Dermis microvascular lymphatic vessel endothelial cell (primary cell): ENCODE data around the gene NOC4L. TPM values are rescaled to one million over a fixed set of nuclear protein-coding genes. Genes with fewer than 3 reads are reported as not detected.

Experiments
- DNase-seq, 2 donors: peaks; one replicate each; pipeline versions ENCODE4 v3.0.0 to v3.0.0-alpha.2; 2010; ENCODE audit warnings: low read depth in 2 of 2
- total RNA-seq: library from RNA; depleted of rRNA; stranded (reverse); fragments of >200 nt; gene quantifications from 2 replicates; pipeline ENCODE4 v1.2.1, GENCODE V29; 2014

NOC4L gene
- total RNA-seq, 1 donor from 2014 or later = 12.3 TPM

DNA sequence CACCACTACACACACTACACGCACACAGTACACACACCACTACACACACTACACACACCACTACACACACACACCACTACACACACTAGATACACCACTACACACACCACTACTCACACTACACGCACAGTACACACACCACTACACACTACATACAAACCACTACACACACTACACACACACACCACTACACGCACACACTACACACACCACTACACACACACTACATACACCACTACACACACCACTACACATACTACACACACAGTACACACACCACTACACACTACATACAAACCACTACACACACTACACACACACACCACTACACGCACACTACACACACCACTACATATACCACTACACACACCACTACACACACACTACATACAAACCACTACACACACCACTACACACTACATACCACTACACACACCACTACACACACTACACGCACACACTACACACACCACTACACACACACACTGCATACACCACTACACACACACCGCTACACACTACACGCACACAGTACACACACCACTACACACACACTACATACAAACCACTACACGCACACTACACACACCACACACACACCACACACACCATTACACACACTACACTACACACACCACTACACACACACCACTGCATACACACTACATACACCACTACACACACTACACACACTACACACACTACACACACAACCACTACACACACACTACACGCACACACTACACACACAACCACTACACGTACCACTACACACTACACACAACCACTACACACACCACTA, 11.7 kb downstream of the NOC4L start:
- no peak for DNase-seq

DNA sequence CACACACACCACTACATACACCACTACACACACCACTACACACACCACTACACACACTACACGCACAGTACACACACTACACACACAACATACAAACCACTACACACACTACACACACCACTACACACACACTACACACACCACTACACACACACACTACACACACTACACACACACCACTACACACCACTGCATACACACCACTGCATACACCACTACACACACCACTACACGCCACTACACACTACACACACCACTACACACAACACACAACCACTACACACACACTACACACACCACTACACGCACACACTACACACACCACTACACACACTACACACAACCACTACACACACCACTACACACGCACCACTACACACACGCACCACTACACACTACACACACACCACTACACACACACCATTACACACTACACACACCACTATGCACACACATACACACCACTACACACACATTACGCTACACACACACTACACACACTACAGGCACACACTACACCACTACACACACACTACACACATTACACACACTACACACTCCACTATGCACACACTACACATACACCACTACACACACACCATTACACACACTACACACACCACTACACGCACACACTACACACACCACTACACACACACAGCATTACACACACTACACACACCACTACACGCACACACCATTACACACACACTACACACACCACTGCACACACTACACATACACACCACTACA, 12.5 kb downstream of the NOC4L start:
- DNase-seq = no peak

DNA sequence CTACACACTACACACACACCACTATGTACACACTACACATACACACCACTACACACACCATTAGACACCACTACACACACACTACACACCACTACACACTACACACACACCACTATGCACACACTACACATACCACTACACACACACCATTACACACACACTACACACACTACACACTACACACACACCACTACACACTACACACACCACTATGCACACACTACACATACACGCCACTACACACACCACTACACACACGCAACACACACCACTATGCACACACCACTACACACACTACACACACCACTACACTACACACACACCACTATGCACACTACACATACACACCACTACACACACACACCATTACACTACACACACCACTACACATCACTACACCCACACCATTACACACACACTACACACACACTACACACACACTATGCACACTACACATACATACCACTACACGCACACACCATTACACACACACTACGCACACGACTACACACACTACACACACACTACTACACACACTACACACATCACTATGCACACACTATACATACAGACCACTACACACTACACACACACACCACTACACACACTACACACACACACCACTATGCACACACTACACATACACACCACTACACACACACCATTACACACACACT, 13.6 kb downstream of the NOC4L start:
- DNase-seq = no peak

DNA sequence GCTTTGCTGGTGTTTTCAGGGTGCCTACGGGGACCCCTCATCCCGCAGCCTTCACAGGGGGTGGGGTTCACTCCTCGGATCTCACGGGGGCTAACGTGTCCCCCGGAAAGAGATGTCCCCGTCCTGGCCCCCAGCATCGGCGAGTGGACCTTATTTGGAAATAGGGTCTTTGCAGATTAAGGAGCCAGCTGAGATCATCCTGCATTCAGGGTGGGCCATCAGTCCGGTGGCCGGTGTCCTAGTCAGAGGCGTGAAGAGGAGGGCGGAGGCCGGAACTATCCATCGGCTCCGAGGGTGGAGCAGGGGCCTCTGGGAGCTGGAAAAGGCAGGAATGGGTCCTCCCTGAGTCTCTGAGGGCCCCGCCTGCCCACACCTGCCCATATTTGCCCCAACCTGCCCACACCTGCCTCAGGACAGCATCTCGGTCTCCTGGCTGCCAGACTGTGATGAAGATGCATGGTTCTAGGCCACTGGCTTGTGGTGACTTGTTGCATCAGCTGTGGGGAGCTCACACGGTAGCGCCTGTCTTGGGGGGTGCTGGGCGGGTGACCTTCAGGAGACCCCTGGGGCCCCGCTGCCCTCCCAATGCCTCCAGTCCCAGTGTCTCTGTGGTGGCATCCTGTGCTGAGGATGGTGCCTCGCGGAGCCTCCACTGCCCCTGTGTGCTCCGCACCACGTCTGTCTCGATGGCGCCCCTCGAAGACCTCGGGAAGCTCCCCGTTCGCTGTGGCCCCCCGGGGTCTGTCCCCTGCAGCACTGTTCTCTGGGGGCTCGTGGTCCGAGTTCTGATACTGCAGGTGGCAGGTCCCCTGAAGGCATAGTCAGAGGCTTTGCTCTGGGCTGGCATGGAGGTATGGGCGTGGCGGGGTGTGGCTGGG, 14.7 kb downstream of the NOC4L start:
- DNase-seq = no peak

DNA sequence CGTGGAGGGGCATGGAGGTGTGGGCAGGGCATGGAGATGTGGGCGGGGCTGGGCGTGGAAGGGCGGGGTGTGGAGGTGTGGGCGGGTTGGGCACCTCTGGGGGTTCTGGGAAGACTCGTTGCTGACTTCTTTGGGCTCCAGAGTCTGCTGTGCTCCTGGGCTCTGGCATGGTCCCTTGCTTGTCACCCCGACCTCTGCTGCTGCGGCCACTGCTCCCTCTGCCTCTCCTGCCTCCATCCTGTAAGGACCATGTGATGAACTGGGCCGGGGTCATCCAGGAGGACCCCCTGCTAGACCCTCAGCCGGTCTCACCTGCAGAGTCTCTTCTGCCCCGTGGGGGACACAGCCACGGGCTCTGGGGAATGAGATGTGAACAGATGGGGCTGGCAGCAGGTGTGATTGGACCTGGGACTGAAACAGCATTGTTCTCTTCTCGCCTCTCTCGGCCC, 15.3 kb downstream of the NOC4L start:
- no peak for DNase-seq

DNA sequence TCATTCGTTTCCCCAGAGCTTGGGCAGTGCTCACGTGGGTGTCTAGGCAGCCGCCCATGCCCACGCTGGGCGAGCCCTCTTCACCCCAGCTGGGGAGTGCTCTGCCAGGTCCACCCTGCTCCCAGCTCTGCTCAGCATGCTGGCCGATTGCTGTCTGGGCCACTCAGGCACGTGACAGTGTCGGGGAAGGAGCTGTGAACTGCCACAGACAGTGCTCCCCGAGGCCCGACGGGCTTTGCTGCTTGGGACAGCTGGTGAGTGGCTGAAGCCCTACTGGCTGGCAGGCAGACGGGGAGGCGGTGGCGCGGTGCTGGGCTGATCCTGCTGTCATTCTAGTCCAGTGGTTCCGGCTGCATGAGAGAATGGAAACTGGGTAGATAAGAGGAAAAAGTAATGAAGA, 15.8 kb downstream of the NOC4L start:
- DNase-seq = no peak

DNA sequence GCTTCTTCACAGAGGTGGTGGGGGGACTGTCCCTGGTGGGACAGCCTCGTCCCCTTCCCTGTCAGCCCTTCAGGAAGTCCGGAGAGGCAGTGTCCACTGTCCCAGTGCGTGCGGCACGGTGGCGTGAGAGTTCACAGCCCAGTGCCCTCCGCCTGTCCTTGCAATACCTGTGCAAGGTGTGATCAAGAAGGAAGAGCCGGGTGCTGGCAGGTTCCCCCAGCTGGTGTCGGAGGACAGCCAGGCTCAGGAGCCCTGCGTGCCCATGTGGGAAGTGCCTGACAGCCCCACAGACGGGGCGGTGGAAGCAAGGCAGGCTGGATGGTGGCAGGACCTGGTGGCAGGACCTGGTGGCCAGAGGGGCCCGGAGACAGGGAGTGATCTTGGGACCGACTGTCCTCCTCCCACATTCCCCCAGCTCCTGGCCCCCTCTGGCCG, 16.4 kb downstream of the NOC4L start:
- DNase-seq = no peak

DNA sequence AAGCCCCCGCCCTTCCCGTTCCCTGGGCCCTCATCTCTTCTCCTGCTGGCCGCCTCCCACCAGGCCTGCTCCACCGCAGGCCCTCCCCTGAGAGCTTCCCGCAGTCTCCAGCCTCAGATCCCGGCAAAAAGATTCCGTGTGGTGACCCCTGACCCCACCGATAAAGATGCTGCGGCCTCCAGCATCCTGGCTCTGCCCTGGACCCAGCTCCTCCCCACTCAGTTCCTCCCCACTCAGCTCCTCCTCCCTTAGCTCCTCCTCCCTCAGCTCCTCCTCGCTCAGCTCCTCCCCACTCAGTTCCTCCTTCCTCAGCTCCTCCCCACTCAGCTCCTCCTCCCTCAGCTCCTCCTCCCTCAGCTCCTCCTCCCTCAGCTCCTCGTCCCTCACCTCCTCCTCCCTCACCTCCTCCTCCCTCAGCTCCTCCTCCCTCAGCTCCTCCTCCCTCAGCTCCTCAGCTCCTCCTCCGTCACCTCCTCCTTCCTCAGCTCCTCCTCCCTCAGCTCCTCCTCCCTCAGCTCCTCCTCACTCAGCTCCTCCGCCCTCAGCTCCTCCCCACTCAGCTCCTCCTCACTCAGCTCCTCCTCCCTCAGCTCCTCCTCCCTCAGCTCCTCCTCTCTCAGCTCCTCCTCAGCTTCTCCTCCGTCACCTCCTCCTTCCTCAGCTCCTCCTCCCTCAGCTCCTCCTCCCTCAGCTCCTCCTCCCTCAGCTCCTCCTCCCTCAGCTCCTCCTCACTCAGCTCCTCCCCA, 17.0 kb downstream of the NOC4L start:
- peak in 1 of 2 donors; percentile 33 for DNase-seq

DNA sequence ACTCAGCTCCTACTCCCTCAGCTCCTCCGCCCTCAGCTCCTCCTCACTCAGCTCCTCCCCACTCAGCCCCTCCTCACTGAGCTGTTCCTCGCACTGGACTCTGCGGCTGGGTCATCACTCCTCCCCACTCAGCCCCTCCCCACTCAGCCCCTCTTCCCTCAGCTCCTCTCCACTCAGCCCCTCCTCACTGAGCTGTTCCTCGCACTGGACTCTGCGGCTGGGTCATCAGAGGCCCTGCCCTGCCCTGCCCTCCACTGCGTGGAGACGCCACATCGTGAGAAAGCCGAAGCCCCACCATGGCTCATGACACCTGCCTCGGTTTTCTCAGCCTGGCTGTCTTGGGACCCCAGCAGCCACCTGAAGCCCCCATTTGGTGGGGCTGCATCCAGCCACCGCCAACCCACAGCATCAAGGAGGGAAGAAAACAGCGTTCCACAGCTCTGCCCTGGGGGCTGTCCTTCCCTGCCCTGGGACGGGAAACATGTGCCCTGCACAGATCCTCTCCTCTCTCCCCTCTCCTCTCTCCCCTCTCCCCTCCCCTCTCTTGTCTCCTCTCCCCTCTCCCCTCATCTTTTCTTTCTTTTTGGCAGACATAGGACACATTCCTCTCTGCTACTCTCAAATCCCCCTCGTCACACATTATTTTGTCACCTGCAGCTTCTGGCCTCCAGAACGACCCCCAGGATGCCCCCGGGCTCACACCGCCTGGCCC, 17.7 kb downstream of the NOC4L start:
- no peak for DNase-seq

DNA sequence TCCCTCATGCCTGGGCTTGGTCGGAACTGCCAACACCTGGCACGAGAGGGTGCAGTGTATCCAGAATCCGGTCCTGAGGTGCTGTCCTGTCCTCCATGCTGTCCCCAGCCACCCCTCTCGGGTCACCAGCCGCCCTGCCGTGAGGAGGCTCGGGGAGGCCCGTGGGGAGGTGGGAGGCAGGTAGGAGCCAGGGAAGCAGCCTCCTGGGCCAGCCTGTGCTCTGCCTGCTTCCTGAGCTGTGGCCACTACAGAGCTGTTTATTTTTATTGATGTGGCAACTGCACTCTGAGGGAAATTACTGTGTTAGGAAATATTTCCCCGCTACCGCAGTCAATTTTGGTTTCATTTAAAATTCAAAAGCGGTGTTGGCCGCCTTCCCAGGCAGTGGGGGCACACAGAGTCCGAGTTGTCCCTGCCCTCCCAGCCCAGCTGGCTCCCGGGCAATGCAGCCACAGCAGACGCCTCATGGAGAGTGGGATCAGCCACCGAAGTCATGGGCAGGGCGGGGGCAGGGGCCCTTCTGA, 18.3 kb downstream of the NOC4L start:
- peak; percentile 46 to 79 for DNase-seq

DNA sequence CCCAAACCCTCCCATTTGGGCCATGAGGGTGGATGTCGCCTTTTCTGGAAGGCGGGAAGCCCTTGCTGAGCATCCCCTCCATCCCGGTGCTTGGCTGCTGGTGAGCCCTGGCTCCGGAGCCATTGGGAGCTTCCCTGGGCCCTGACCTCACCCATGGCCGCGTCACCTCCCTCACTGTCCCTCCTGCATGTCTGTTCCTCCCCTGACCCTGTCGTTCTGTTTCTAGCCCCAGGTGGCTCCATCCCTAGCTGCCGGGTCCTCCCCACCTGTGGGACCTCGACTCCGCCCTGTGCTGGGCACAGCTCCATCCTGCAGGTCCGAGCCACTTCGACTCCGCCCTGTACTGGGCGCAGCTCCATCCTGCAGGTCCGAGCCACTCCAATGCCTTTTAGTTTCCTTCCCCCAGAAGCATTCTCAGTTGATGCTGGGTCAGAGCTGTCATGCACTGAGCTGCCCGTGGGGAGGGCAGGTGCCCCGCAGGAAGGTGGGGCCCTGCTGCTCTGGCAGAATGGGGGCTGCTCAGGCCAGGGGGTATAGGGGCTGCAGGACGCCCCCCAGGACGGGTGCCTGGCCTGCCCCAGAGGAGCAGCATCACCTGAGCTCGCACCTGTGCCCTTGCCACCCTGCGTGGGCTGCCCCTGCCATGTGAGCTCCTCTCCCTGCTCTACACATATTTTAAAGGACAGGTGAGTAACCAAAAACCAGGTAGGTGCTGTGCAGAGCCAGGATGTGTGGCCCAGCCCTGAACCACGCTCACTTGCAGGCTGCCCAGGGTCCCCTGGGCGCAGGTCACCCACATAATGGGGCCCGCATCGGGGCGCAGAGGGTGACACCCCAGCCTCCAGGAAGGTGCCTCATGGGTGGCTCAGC, 19.0 kb downstream of the NOC4L start:
- DNase-seq = no peak

DNA sequence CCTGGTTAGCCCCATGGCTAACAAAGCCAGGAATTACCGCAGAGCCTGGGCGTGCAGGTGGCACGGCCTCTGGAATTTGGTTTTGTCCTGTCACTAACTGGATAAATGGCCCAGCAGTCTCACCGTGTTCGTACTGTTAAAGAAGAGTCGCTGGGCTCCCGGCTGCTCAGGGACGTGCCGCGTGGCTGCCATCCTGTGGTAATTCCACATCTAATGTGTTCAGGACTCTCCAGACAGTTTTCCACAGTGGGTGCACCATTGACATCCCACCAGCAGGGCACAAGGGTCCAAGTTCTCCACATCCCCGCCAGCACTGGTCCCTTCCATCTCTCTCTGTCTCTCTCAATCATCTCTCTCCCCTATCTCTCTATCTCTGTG, 19.6 kb downstream of the NOC4L start:
- no peak for DNase-seq

DNA sequence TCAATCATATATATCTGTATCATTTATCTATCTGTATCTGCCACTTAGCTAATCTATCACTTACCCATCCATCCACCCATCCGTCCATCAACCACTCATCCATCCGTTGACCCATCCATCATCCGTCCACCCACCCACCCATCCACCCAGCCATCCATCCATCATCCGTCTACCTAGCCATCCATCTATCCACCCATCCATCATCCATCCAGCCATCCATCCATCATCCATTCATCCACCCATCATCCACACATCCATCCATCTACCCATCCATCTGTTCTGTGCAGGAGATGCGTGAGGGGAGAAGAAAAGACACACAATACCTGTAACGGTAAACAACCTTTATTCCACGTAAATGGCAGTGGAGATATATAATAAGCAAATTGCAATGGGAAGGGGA, 20.2 kb downstream of the NOC4L start:
- no peak for DNase-seq

DNA sequence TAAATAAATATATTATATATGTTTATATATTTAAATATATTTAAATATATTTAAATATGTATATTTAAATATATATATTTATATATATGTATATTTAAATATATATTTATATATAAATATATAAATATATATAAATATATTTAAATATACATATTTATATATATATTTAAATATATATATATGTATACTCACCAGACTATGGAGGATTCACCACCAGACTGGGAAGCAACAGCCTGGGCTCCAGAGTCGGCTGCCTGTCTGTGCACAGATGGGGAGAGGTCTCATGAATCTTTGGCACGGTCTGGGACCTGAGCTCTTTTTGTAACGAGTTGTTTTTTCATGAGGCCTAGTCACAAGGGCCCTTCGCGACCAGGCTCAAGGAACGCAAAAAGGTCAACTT, 21.3 kb downstream of the NOC4L start:
- no peak for DNase-seq

DNA sequence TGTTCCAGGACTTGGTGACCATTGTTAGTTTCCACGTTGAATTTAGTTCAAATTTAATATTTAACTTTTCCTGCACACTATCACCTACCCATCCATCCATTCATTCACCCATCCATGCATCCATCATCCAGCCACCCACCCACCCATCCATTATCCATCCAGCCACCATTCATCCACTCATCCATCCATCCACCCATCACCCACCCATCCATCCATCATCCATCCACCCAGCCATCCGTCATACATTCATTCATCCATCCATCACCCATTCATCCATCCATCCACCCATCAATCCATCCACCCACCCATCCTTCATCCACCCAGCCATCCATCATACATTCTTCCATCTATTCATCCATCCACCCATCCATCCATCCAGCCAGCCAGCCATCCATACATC, 21.8 kb downstream of the NOC4L start:
- DNase-seq = no peak

DNA sequence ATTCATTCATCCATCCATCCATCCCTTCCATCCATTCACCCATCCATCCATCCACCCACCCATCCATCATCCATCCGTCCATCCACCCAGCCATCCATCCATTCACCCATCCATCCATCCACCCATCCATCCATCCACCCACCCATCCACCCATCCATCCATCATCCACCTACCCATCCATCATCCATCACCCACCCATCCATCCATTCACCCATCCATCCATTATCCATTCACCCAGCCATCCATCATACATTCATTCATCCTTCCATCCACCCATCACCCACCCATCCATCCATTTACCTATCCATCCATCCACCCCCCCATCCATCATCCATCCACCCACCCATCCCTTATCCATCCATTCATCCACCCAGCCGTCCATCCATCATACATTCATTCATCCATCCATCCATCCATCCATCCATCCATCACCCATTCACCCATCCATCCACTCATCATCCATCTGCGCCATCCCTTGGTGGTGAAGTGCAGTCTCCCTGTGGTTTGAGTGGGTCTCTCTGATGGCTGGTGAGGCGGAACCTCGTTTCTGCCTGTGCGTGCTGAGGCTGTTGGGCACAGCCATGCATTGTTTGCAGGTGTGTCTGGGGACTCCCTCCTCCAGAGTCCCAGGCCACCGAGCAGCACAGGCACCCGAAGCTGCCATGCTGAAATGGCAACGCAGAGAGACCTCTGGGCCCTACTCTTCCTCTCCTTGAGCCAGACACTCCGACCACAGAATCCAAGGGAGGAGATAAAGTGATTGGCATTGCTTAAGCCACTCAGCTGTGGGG, 22.7 kb downstream of the NOC4L start:
- no peak for DNase-seq

DNA sequence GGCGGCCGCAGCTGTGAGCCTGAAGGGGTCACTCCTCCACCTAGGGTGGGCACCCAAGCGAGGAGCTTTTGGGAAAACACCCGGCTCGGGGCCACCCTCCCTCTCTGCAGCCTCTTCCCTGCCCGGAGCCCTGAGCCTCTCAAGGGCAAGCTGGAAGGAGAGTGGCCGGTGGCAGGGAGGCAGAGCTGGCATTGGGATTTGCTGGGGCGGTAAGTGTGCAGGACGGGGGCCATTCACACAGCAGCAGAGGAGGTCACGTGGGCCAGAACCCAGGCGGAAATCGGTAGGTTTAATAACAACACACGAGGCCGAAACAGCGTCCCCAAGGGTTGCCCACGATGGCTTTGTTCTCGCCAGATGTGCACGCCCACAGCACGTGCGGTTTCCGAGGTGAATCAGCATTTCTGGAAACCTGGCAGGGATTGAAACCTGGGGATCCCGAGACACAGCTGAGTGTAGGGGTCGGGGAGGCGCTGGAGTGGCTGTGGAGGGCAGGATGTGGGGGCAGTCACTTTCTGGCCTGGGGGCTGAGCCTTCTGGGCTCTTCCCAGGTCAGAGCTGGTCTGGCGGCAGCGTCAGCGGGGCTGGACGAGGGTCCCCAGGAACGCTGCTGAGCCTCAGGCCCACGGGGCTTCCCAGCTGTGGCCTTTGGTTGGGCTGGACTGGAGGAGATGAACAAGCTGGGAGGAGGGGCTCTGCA, 23.5 kb downstream of the NOC4L start:
- DNase-seq = no peak
